HepG2 (cell line): Measurements from ENCODE around the gene RELL1. TPM values are rescaled to one million over a fixed set of nuclear protein-coding genes. Genes with fewer than 3 reads are reported as not detected.

Source experiments
- ATAC-seq: fragments of 200-7000 bp; cut with Tn5 transposase; 3 replicates; pipeline ENCODE4 v1.9.1; 2020; ENCODE audit warnings: mild to moderate bottlenecking, moderate library complexity
- BruUV-seq: library from RNA; stranded (reverse); fragments of 400-500 nt; replicated peaks from 2 replicates; lab custom pipeline; 2021; lab: Mats Ljungman, UMichigan
- CTCF ChIA-PET: fragments of 300-600 bp; formaldehyde crosslinking; extraction: SDS; loops from one replicate; lab custom pipeline; 2021; ENCODE audit warnings: low total read pairs, inconsistent platforms, low intra/inter-chr PET ratio; lab: Yijun Ruan, JAX
- POLR2A ChIA-PET: fragments of 350-600 bp; sonication (Branson Sonifier 250); formaldehyde crosslinking; loops from one replicate; lab custom pipeline; 2020; ENCODE audit warnings: antibody characterized with exemption, inconsistent platforms; lab: Yijun Ruan, JAX
- DNase-seq: peaks from one replicate; pipeline ENCODE4 v3.0.0-alpha.2; 2015; ENCODE audit warnings: low spot score
- FAIRE-seq: peaks from 3 replicates; lab custom pipeline; 2011; peaks lifted over from hg19 to GRCh38; lab: Jason Lieb, UNC
- H2AFZ ChIP-seq: one replicate; pipeline ENCODE4 v1.6.1; 2011; ENCODE audit warnings: low read length, inconsistent platforms
- H3K27ac ChIP-seq: fragments of 300-600 bp; 3 replicates; pipeline ENCODE4 v1.8.0; 2011; ENCODE audit warnings: mixed run types, mild to moderate bottlenecking, mixed read lengths, low read length, inconsistent platforms; ENCODE audit not compliant: insufficient read depth; ENCODE audit errors: extremely low read length
- H3K27me3 ChIP-seq, 2 experiments: fragments of 200-600 bp in 1 of 2; 2 replicates in 1 of 2; 3 replicates in 1 of 2; pipeline versions ENCODE4 v1.6.0 to v1.8.0; 2011; ENCODE audit warnings: low read length in 2 of 2, mild to moderate bottlenecking in 2 of 2, moderate library complexity in 2 of 2, inconsistent platforms in 1 of 2; ENCODE audit not compliant: insufficient read depth in 2 of 2, control insufficient read depth in 1 of 2
- H3K36me3 ChIP-seq, 2 experiments: fragments of 200-600 bp in 1 of 2; replicated peaks in 1 of 2; 2 replicates in 1 of 2; 3 replicates in 1 of 2; pipeline versions ENCODE4 v1.5.1 to v1.8.0; 2011; ENCODE audit warnings: low read length in 2 of 2, inconsistent platforms in 1 of 2; ENCODE audit not compliant: insufficient read depth in 2 of 2, control insufficient read depth in 1 of 2
- H3K4me1 ChIP-seq: 2 replicates; pipeline ENCODE4 v1.5.1; 2012; ENCODE audit warnings: low read length, inconsistent platforms; ENCODE audit not compliant: insufficient read depth
- H3K4me2 ChIP-seq: 2 replicates; pipeline ENCODE4 v1.6.0; 2011; ENCODE audit warnings: low read depth, low read length, inconsistent platforms
- H3K4me3 ChIP-seq, 3 experiments: fragments of 200-600 bp in 1 of 3; sonication (generic), shearing (Covaris generic) in 1 of 3; replicated peaks in 1 of 3; 2 replicates each; pipeline ENCODE4 v1.5.1; 2011 to 2016; ENCODE audit warnings: low read length in 3 of 3, inconsistent platforms in 2 of 3, low read depth in 2 of 3, mild to moderate bottlenecking in 2 of 3, control low read depth in 1 of 3, mixed read lengths in 1 of 3; ENCODE audit not compliant: insufficient read depth in 1 of 3
- H3K79me2 ChIP-seq: one replicate; pipeline ENCODE4 v1.6.1; 2011; ENCODE audit warnings: low read length, inconsistent platforms; ENCODE audit not compliant: insufficient read depth
- H3K9ac ChIP-seq: 2 replicates; pipeline ENCODE4 v1.6.0; 2011; ENCODE audit warnings: mild to moderate bottlenecking, low read depth, low read length, inconsistent platforms; ENCODE audit not compliant: insufficient read depth
- H3K9me3 ChIP-seq: 2 replicates; pipeline ENCODE4 v1.5.1; 2012; ENCODE audit warnings: mild to moderate bottlenecking, low read length
- H4K20me1 ChIP-seq: 2 replicates; pipeline ENCODE4 v1.6.0; 2011; ENCODE audit warnings: inconsistent platforms, mild to moderate bottlenecking, low read length, moderate library complexity; ENCODE audit not compliant: insufficient read depth
- GABPB1 ChIP-seq: IDR thresholded peaks from 2 replicates; pipeline ENCODE4 v1.6.1; 2016; ENCODE audit warnings: mild to moderate bottlenecking, missing genetic modification reagents, moderate library complexity, missing compliant biosample characterization
- HNF4G ChIP-seq, 2 experiments: sonication (generic) in 1 of 2; formaldehyde crosslinking in 1 of 2; IDR thresholded peaks; 2 replicates each; pipeline versions ENCODE4 v1.4.0 to v1.6.1; 2011 to 2020; ENCODE audit warnings: borderline replicate concordance in 2 of 2, low read depth in 2 of 2, mild to moderate bottlenecking in 2 of 2, low read length in 1 of 2, missing genetic modification reagents in 1 of 2, moderate library complexity in 1 of 2
- MAX ChIP-seq: IDR thresholded peaks from 2 replicates; pipeline ENCODE4 v1.6.1; 2012; ENCODE audit warnings: inconsistent platforms
- NFE2L2 ChIP-seq: fragments of 150-350 bp; IDR thresholded peaks from 2 replicates; pipeline ENCODE4 v1.6.1; 2014; ENCODE audit warnings: low read length
- POGZ ChIP-seq: sonication (generic); formaldehyde crosslinking; IDR thresholded peaks from 2 replicates; pipeline ENCODE4 v1.4.0; 2020; ENCODE audit warnings: mild to moderate bottlenecking, missing genetic modification reagents
- SOX6 ChIP-seq, 2 experiments: fragments of 450-650 bp in 1 of 2; sonication (generic) in 1 of 2; formaldehyde crosslinking in 1 of 2; IDR thresholded peaks; 2 replicates each; pipeline versions ENCODE4 v1.4.0 to v1.6.1; 2017 to 2020; ENCODE audit warnings: antibody characterized with exemption in 1 of 2, mild to moderate bottlenecking in 1 of 2, missing genetic modification reagents in 1 of 2
- WGBS: methylation state at CpG from one replicate; pipeline ENCODE4 v1.1.6; 2017; ENCODE audit warnings: low lambda C conversion rate; 5-methylcytosine and 5-hydroxymethylcytosine counted together
- in situ Hi-C: cut with HindIII; loops from 2 replicates; pipeline ENCODE4 v1.10.0; 2017; ENCODE audit warnings: low pct_unique_long_range_greater_than_20kb; ENCODE audit not compliant: extremely low pct_ligation_motif_present
- intact Hi-C: fragments of 100-400 bp; cut with micrococcal nuclease; formaldehyde crosslinking; loops from one replicate; pipeline ENCODE4 v1.10.0; 2022; ENCODE audit not compliant: unreplicated experiment
- polyA plus RNA-seq, 8 experiments: library from polyadenylated mRNA; depleted of rRNA in 3 of 8; stranded (reverse) in 7 of 8; unstranded in 1 of 8; fragments of >200 nt; fragmentation: Illumina TruSeq in 4 of 8; extraction: Trizol in 4 of 8; gene quantifications; 2 replicates each; pipeline versions ENCODE4 v1.2.1 to v1.2.3, GENCODE V29; 2011 to 2016; ENCODE audit warnings: low read depth in 4 of 8, missing spikeins in 1 of 8, mixed read lengths in 1 of 8; ENCODE audit not compliant: insufficient read depth in 1 of 8
- total RNA-seq, 5 experiments: library from RNA; depleted of rRNA; stranded (reverse); fragments of >200 nt; fragmentation: Illumina TruSeq; extraction: Trizol; gene quantifications; 2 replicates each; pipeline ENCODE4 v1.2.3, GENCODE V29; 2016; ENCODE audit warnings: low read depth in 1 of 5
- TF ChIP-seq, protein P1 (sequence below): sonication (generic); formaldehyde crosslinking; IDR thresholded peaks from 2 replicates; pipeline ENCODE4 v1.4.0; 2020; ENCODE audit warnings: missing genetic modification reagents, borderline replicate concordance
- TF ChIP-seq, protein P2 (sequence below), 2 experiments: sonication (generic) in 1 of 2; formaldehyde crosslinking in 1 of 2; IDR thresholded peaks; 2 replicates each; pipeline versions ENCODE4 v1.4.0 to v1.6.1; 2016 to 2020; ENCODE audit warnings: borderline replicate concordance in 1 of 2, low read depth in 1 of 2, mild to moderate bottlenecking in 1 of 2, missing genetic modification reagents in 1 of 2

The RELL1 gene
- total and polyA plus RNA-seq, 2 of the 13 experiments (the other 11 are each of a cell fraction or from before 2014, with no cell fraction given), result 8.4 to 58.4 TPM

- TF ChIP-seq, protein P1, sequence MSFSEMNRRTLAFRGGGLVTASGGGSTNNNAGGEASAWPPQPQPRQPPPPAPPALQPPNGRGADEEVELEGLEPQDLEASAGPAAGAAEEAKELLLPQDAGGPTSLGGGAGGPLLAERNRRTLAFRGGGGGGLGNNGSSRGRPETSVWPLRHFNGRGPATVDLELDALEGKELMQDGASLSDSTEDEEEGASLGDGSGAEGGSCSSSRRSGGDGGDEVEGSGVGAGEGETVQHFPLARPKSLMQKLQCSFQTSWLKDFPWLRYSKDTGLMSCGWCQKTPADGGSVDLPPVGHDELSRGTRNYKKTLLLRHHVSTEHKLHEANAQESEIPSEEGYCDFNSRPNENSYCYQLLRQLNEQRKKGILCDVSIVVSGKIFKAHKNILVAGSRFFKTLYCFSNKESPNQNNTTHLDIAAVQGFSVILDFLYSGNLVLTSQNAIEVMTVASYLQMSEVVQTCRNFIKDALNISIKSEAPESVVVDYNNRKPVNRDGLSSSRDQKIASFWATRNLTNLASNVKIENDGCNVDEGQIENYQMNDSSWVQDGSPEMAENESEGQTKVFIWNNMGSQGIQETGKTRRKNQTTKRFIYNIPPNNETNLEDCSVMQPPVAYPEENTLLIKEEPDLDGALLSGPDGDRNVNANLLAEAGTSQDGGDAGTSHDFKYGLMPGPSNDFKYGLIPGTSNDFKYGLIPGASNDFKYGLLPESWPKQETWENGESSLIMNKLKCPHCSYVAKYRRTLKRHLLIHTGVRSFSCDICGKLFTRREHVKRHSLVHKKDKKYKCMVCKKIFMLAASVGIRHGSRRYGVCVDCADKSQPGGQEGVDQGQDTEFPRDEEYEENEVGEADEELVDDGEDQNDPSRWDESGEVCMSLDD (CRISPR knock-in tag), result no peak
- TF ChIP-seq GABPB1, result no peak
Measured at GRCh38 chr4:37601531-37601930, 84.6 kb downstream of the RELL1 start (continued).

DNA sequence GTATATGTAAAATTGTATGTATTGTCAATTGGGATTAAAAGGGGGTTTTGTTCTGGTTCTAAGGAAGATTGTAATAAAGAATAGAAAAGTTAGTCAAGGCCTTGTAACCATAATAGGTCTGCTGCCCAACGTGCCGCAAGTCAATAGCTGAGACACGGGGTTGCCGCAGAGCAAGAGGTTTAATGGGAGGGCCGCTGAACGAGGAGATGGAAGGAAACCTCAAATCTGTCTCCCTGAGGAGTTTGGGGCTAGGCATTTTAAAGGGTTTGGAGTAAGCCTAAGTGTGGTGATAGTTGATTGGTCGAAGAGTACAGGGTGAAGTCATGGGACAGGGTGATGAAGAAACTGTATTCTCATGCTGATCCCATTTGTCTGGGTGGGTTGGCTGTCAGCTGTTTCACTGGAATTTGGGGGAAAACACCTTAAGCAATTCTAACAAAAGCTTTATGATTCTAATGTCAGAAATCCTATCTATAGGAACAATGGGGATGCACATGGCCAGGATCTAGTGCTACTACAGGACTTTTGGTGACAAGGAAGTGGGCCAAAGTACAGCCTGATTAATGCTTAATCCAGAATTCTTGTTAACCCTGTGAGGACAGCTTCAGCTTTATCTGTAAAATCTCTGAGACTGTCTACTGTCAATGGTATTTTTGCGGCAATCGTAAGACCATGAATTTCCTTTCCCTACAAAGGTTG, 86.9 kb downstream of the RELL1 start:
- peak; percentile 42 for ATAC-seq
- Histone ChIP-seq H3K4me3 (no peak overlapping the region), H2AFZ (no peak overlapping the region), H3K4me1 (peaks cover 66% of the 10 kb centered on the region), H4K20me1 (no peaks in the 10 kb centered on the region), H3K79me2 (no peaks in the 10 kb centered on the region), H3K4me2 (peak overlapping the region; percentile 37; the same call in 1 of the 2 replicates), H3K27ac (peak overlapping the region; percentile 39), H3K9me3 (no peaks in the 10 kb centered on the region), H3K36me3 (no peaks in the 10 kb centered on the region), H3K27me3 (no peaks in the 10 kb centered on the region), H3K9ac (no peak overlapping the region)
- intact Hi-C loops, result no loop called here
- 74% methylated on average over 8 of the region's 9 CpGs for whole genome bisulfite sequencing
- DNase-seq, result peak; percentile 64
- CTCF ChIA-PET, result no interaction called here
- in situ Hi-C loops, result no loop called here
- POLR2A ChIA-PET, result interaction anchor here (0.5 kb wide), 1 partner anchor 89 kb away, joined by 3 read pairs; no protein-coding TSS in a partner anchor
- no TSS peak for BruUV-seq
- peak; percentile 83 for FAIRE-seq
- TF ChIP-seq NFE2L2 (no peak), MAX (peak; percentile 46; the same call in 1 of the 2 replicates), POGZ (CRISPR knock-in tag) (peak; percentile 44; the same call in 1 of the 2 replicates), SOX6 (IDR thresholded peaks at IDR 0.05) (no peak), SOX6 (CRISPR knock-in tag; IDR thresholded peaks at IDR 0.05) (peak; percentile 56; the same call in 1 of the 2 replicates), HNF4G (IDR thresholded peaks at IDR 0.05; ENCODE audit: borderline replicate concordance, low read depth, low read length) (peak; percentile 55; the same call in 1 of the 2 replicates), HNF4G (CRISPR knock-in tag; IDR thresholded peaks at IDR 0.05; ENCODE audit: borderline replicate concordance, low read depth) (no peak)
- TF ChIP-seq, protein P2, sequence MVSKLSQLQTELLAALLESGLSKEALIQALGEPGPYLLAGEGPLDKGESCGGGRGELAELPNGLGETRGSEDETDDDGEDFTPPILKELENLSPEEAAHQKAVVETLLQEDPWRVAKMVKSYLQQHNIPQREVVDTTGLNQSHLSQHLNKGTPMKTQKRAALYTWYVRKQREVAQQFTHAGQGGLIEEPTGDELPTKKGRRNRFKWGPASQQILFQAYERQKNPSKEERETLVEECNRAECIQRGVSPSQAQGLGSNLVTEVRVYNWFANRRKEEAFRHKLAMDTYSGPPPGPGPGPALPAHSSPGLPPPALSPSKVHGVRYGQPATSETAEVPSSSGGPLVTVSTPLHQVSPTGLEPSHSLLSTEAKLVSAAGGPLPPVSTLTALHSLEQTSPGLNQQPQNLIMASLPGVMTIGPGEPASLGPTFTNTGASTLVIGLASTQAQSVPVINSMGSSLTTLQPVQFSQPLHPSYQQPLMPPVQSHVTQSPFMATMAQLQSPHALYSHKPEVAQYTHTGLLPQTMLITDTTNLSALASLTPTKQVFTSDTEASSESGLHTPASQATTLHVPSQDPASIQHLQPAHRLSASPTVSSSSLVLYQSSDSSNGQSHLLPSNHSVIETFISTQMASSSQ (IDR thresholded peaks at IDR 0.05; ENCODE audit: low read depth), result peak; percentile 66
- TF ChIP-seq, protein P2 (CRISPR knock-in tag; IDR thresholded peaks at IDR 0.05; ENCODE audit: borderline replicate concordance), result peak; percentile 75
